Tracheal epithelial cell (primary cell): Measurements from ENCODE around the gene AK4. TPM values are rescaled to one million over a fixed set of nuclear protein-coding genes. Genes with fewer than 3 reads are reported as not detected.

ENCODE experiments used
- total RNA-seq: library from RNA; depleted of rRNA; stranded (reverse); fragments of >200 nt; gene quantifications from 2 replicates; pipeline ENCODE4 v1.2.1, GENCODE V29; 2014

The AK4 gene
- total RNA-seq = 43.7 and 78.3 TPM in 2 replicates

DNA sequence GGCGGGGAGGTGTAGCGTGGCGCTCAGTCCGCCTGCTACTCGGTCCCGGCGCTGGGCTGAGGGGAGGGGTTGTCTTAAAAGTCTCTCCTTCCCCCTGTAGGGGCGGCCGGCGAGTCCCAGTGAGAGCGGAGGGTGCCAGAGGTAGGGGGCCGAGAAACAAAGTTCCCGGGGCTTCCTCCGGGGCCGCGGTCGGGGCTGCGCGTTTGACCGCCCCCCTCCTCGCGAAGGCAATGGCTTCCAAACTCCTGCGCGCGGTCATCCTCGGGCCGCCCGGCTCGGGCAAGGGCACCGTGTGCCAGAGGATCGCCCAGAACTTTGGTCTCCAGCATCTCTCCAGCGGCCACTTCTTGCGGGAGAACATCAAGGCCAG lies at the start of gene AK4:
AK4 (plus strand) TSS at position 26 of the 370 bp plus-strand sequence; CDS start at position 231, 205 bp downstream.

Other genes starting within 250 kb of the AK4 start
- gene JAK1, start 181.7 kb upstream of the AK4 start, total RNA-seq = 74.4 and 130 TPM in 2 replicates
- 1.3 and 3.9 TPM in 2 replicates for gene DNAJC6, start 161.3 kb downstream of the AK4 start, total RNA-seq